HL-60 (cell line): ENCODE data around the gene CFAP46.

Experiments used
- DNase-seq, 2 experiments: peaks; one replicate each; pipeline ENCODE4 v3.0.0-alpha.2; 2010 to 2020; ENCODE audit warnings: low read depth in 1 of 2, low spot score in 1 of 2
- H3K27ac ChIP-seq: fragments of 250-450 bp; sonication (Bioruptor Pico); replicated peaks from 2 replicates; pipeline ENCODE4 v1.5.1; 2020; ENCODE audit warnings: mild to moderate bottlenecking, moderate library complexity
- H3K27me3 ChIP-seq: fragments of 250-450 bp; sonication (Bioruptor Pico); 2 replicates; pipeline ENCODE4 v1.5.1; 2021; ENCODE audit warnings: mild to moderate bottlenecking, moderate library complexity; ENCODE audit not compliant: insufficient read depth, poor library complexity, severe bottlenecking
- H3K4me3 ChIP-seq: replicated peaks from 2 replicates; pipeline ENCODE4 v1.5.1; 2011; ENCODE audit warnings: mild to moderate bottlenecking, control low read depth, low read length; ENCODE audit not compliant: insufficient read depth
- GABPA ChIP-seq: IDR thresholded peaks from 2 replicates; pipeline ENCODE4 v1.6.1; 2012; ENCODE audit warnings: low read depth
- POLR2AphosphoS5 ChIP-seq: IDR thresholded peaks from 2 replicates; pipeline ENCODE4 v1.6.1; 2012; ENCODE audit warnings: low read depth
- SPI1 ChIP-seq: IDR thresholded peaks from 2 replicates; pipeline ENCODE4 v1.6.1; 2012; ENCODE audit warnings: low read depth, mild to moderate bottlenecking, borderline replicate concordance
- TF ChIP-seq, protein P1 (sequence below): IDR thresholded peaks from one replicate; pipeline ENCODE4 v1.5.1; 2011; ENCODE audit warnings: low read length, control low read depth, inconsistent platforms; ENCODE audit not compliant: insufficient read depth
- TF ChIP-seq, protein P2 (sequence below): IDR thresholded peaks from 2 replicates; pipeline ENCODE4 v1.6.1; 2012; ENCODE audit warnings: low read depth; ENCODE audit not compliant: insufficient replicate concordance

Gene CFAP46

DNA sequence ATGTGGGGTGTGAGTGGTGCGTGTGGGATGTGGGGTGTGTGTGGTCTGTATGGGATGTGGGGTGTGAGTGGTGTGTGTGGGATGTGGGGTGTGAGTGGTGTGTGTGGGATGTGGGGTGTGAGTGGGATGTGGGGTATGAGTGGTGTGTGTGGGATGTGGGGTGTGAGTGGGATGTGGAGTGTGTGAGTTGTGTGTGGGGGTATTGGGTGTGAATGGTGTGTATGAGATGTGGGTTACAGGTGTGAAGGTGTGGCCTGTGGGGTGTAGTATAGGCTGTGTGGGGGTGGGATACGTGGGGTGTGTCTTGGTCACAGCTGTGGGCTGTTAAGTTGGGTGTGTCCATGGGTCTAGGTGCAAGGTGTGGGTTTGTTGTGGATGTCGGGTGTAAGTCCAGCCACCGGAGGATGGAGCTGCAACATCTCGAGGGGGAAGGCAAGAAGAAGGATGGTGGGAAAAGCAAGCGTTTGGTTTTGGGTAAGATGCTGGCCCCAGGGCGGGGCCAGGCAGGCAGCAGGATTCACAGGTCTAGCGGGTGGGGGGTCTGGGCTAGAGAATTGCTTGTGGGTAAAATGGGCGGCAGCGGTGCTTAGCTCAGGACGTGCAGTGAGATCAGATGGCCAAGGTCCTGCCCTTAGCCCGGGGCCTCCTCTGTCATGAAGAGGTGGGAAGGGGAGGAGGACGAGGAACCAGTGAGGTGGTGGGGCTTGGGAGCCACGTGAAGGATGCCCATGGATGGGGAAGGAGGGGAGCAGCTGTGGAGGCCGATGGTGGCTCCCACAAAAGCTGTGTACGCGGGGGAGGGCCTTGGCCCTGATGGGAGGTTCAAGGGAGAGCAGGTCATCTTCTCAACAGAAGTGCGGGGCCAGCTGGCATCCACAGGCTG is 60.1 kb downstream of the CFAP46 start:
- TF ChIP-seq, protein P1, sequence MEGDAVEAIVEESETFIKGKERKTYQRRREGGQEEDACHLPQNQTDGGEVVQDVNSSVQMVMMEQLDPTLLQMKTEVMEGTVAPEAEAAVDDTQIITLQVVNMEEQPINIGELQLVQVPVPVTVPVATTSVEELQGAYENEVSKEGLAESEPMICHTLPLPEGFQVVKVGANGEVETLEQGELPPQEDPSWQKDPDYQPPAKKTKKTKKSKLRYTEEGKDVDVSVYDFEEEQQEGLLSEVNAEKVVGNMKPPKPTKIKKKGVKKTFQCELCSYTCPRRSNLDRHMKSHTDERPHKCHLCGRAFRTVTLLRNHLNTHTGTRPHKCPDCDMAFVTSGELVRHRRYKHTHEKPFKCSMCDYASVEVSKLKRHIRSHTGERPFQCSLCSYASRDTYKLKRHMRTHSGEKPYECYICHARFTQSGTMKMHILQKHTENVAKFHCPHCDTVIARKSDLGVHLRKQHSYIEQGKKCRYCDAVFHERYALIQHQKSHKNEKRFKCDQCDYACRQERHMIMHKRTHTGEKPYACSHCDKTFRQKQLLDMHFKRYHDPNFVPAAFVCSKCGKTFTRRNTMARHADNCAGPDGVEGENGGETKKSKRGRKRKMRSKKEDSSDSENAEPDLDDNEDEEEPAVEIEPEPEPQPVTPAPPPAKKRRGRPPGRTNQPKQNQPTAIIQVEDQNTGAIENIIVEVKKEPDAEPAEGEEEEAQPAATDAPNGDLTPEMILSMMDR, result no peak
- TF ChIP-seq GABPA (no peak), SPI1 (no peak), POLR2AphosphoS5 (no peak)
- TF ChIP-seq, protein P2, sequence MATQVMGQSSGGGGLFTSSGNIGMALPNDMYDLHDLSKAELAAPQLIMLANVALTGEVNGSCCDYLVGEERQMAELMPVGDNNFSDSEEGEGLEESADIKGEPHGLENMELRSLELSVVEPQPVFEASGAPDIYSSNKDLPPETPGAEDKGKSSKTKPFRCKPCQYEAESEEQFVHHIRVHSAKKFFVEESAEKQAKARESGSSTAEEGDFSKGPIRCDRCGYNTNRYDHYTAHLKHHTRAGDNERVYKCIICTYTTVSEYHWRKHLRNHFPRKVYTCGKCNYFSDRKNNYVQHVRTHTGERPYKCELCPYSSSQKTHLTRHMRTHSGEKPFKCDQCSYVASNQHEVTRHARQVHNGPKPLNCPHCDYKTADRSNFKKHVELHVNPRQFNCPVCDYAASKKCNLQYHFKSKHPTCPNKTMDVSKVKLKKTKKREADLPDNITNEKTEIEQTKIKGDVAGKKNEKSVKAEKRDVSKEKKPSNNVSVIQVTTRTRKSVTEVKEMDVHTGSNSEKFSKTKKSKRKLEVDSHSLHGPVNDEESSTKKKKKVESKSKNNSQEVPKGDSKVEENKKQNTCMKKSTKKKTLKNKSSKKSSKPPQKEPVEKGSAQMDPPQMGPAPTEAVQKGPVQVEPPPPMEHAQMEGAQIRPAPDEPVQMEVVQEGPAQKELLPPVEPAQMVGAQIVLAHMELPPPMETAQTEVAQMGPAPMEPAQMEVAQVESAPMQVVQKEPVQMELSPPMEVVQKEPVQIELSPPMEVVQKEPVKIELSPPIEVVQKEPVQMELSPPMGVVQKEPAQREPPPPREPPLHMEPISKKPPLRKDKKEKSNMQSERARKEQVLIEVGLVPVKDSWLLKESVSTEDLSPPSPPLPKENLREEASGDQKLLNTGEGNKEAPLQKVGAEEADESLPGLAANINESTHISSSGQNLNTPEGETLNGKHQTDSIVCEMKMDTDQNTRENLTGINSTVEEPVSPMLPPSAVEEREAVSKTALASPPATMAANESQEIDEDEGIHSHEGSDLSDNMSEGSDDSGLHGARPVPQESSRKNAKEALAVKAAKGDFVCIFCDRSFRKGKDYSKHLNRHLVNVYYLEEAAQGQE, result no peak
- DNase-seq, result no peak
- no peak overlapping the region for H3K27ac ChIP-seq
- H3K4me3 ChIP-seq, result no peak overlapping the region
- H3K27me3 ChIP-seq, result peaks cover 11% of the 10 kb centered on the region

DNA sequence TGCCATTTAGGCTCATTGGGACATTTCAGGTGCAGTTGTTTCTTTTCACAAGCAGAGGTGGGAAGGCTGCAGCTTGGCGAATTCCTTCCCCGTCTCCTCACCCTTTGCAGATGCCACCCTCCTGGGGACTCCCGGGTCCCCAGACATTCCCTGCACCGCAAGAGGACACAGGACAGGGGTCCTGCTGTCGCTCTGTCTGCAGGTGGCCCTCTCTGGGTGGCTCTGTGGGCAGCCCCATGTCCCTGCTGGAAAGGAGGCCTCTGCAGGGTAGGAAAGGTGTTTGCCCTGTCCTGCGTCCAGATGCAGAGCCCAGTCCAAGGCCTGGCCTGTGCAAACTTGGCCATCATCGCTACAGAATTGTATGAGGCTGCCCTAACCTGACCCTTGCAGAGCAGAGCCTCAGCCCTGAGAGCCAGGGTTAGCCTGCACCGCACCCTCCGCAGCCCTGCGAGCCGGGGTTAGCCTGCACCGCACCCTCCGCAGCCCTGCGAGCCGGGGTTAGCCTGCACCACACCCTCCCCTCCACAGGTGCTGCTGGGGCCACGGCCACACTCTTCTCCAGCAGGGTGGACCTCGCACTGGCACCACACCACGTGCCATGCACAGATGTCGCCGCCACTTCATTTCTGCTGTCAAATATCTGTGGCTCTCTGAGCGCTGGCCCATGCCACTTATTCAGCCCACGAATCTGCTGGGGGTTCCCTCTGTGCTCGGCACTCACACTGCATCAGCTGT is 61.0 kb downstream of the CFAP46 start:
- peaks cover 11% of the 10 kb centered on the region for H3K27me3 ChIP-seq
- TF ChIP-seq POLR2AphosphoS5, result no peak
- TF ChIP-seq, protein P2, result no peak
- no peak for TF ChIP-seq SPI1
- TF ChIP-seq, protein P1, result no peak
- no peak for TF ChIP-seq GABPA
- no peak for DNase-seq
- no peak overlapping the region for H3K4me3 ChIP-seq
- H3K27ac ChIP-seq, result no peak overlapping the region

DNA sequence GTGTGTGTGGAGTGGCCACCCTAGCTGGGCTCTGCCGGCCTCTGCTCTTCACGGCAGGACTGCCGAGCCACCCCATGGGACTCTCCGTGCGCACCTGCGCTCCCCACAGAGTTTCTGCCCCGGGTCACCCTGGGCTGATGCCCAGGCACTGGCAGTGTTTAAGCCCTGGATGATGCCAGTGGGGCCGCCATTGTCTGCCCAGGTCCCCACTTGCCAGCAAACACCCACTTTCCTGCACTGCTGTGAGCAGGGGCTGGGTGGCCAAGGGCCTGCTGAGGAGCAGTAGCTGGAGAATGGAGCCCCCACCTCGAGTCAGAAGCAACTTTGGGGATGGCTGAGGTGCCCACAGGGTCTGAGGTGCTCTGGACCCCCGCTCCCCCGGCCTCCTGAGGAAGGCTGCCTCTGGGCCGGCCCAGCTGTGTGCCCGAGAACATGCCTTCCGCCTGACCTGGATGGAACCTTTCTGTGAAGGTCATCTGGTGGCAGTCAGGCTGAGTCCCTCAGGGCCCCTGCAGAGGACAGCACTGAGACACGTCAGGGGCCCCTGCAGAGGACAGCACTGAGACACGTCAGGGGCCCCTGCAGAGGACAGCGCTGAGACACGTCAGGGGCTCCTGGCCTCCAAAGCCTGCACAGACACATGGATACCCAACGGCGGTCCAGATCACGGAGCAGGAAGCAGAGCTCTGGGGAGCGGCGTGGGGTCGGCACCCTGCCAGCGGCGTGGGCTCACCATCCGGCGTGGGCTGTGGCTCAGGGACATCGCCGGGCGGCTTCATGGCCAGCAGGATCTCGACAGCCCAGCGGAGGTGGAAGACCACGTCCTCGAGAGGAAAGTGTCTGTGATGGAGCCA is 62.0 kb downstream of the CFAP46 start:
- H3K4me3 ChIP-seq, result no peak overlapping the region
- TF ChIP-seq POLR2AphosphoS5 (no peak), SPI1 (no peak), GABPA (no peak)
- TF ChIP-seq, protein P1, result no peak
- TF ChIP-seq, protein P2, result no peak
- DNase-seq, result no peak
- peaks cover 11% of the 10 kb centered on the region for H3K27me3 ChIP-seq
- no peak overlapping the region for H3K27ac ChIP-seq
